ENCODE data around the gene GPR84. TPM values are rescaled to one million over a fixed set of nuclear protein-coding genes. Genes with fewer than 3 reads are reported as not detected.
A peak's percentile ranks its signal among the peaks of the same experiment; 100 is the strongest.

The GPR84 gene
- total and polyA plus RNA-seq, 2 of the 13 experiments (the other 11 are each of a cell fraction or from before 2014, with no cell fraction given): not detected

GRCh38 chr12:54328595-54329337 lies 35.5 kb downstream of the GPR84 start (continued):
- no peak for TF ChIP-seq CSRNP1 (CRISPR knock-in tag; IDR thresholded peaks at IDR 0.05)
- no peak for TF ChIP-seq NFKBIZ (CRISPR knock-in tag; IDR thresholded peaks at IDR 0.05)
- no peak for TF ChIP-seq ZNF292 (CRISPR knock-in tag; IDR thresholded peaks at IDR 0.05; ENCODE audit: borderline replicate concordance, low read depth)
- TF ChIP-seq ARID3A (IDR thresholded peaks at IDR 0.05; ENCODE audit: low read depth, low read length): peak; percentile 50; the same call in 1 of the 2 replicates
- no peak for TF ChIP-seq ZSCAN22 (CRISPR knock-in tag; IDR thresholded peaks at IDR 0.05)
- TF ChIP-seq ZNF850 (CRISPR knock-in tag; conservative IDR thresholded peaks at IDR 0.05): no peak
- no peak for TF ChIP-seq TEF (CRISPR knock-in tag; IDR thresholded peaks at IDR 0.05)
- TF ChIP-seq ZNF557 (CRISPR knock-in tag; IDR thresholded peaks at IDR 0.05): no peak
- no peak for TF ChIP-seq ZNF674 (CRISPR knock-in tag; IDR thresholded peaks at IDR 0.05; ENCODE audit: low read depth)
- no peak for TF ChIP-seq TCF12 (IDR thresholded peaks at IDR 0.05)
- no peak for TF ChIP-seq TCF12 (CRISPR knock-in tag; IDR thresholded peaks at IDR 0.05)
- no peak for TF ChIP-seq ZNF766 (CRISPR knock-in tag; IDR thresholded peaks at IDR 0.05; ENCODE audit: borderline replicate concordance)
- no peak for TF ChIP-seq ZNF235 (CRISPR knock-in tag; IDR thresholded peaks at IDR 0.05; ENCODE audit: borderline replicate concordance)
- TF ChIP-seq KDM1A (CRISPR knock-in tag; IDR thresholded peaks at IDR 0.05): no peak
- TF ChIP-seq HOXA9 (CRISPR knock-in tag; IDR thresholded peaks at IDR 0.05; ENCODE audit: borderline replicate concordance): no peak
- no peak for TF ChIP-seq ZNF614 (CRISPR knock-in tag; IDR thresholded peaks at IDR 0.05; ENCODE audit: borderline replicate concordance)
- no peak; the same call in 1 of the 2 replicates for TF ChIP-seq POLR2AphosphoS5 (IDR thresholded peaks at IDR 0.05; ENCODE audit: low read depth, low read length)
- no peak for TF ChIP-seq ZNF572 (CRISPR knock-in tag; IDR thresholded peaks at IDR 0.05)
- no peak for TF ChIP-seq CTCF (CRISPR knock-in tag; IDR thresholded peaks at IDR 0.05)
- TF ChIP-seq ELF4 (CRISPR knock-in tag; IDR thresholded peaks at IDR 0.05; ENCODE audit: borderline replicate concordance): no peak
- TF ChIP-seq ZNF879 (CRISPR knock-in tag; IDR thresholded peaks at IDR 0.05): no peak
- TF ChIP-seq CREM (IDR thresholded peaks at IDR 0.05): peak; percentile 57
- TF ChIP-seq CREM (CRISPR knock-in tag; IDR thresholded peaks at IDR 0.05): no peak
- TF ChIP-seq FOXP4 (CRISPR knock-in tag; IDR thresholded peaks at IDR 0.05): no peak
